Endothelial cell (in vitro differentiated cells): ENCODE measurements around the gene SNUPN. TPM values are rescaled to one million over a fixed set of nuclear protein-coding genes. Genes with fewer than 3 reads are reported as not detected.

Source experiments
- DNase-seq: peaks from one replicate; pipeline ENCODE4 v3.0.0; 2021; ENCODE audit warnings: low spot score
- H3K27ac Mint-ChIP-seq: one replicate; pipeline ENCODE4 v1.8.0; 2021; ENCODE audit warnings: mixed read lengths, inconsistent platforms; ENCODE audit not compliant: unreplicated experiment
- H3K27me3 Mint-ChIP-seq: one replicate; pipeline ENCODE4 v1.8.0; 2021; ENCODE audit warnings: mild to moderate bottlenecking, moderate library complexity, mixed read lengths, inconsistent platforms; ENCODE audit not compliant: unreplicated experiment
- H3K36me3 Mint-ChIP-seq: one replicate; pipeline ENCODE4 v1.8.0; 2021; ENCODE audit warnings: mild to moderate bottlenecking, low read depth, mixed read lengths, inconsistent platforms; ENCODE audit not compliant: unreplicated experiment
- H3K4me1 Mint-ChIP-seq: one replicate; pipeline ENCODE4 v1.8.0; 2021; ENCODE audit warnings: mild to moderate bottlenecking, mixed read lengths, inconsistent platforms; ENCODE audit not compliant: unreplicated experiment
- H3K4me3 Mint-ChIP-seq: one replicate; pipeline ENCODE4 v1.8.0; 2021; ENCODE audit warnings: mild to moderate bottlenecking, mixed read lengths, inconsistent platforms; ENCODE audit not compliant: unreplicated experiment
- H3K9me3 Mint-ChIP-seq: one replicate; pipeline ENCODE4 v1.8.0; 2021; ENCODE audit warnings: mixed read lengths, inconsistent platforms; ENCODE audit not compliant: unreplicated experiment
- CTCF ChIP-seq: fragments of 200-600 bp; sonication (generic); IDR thresholded peaks from one replicate; pipeline ENCODE4 v1.5.0; 2021; ENCODE audit warnings: antibody characterized with exemption; ENCODE audit not compliant: unreplicated experiment
- total RNA-seq: library from RNA; stranded (reverse); fragmentation: NEBNext Ultra II Directional; extraction: Animal tissue kit (Norgen Biotek cat#: 25700); gene quantifications from one replicate; pipeline ENCODE4 v1.2.1, GENCODE V29; 2021; ENCODE audit not compliant: unreplicated experiment

SNUPN gene
- total RNA-seq, 1 donor from 2014 or later: 16.5 TPM

GRCh38 chr15:75646112-75646943 lies 20.8 kb upstream of the SNUPN start:
- no peak for DNase-seq
- Mint-ChIP-seq H3K36me3 (peaks cover 15% of the 10 kb centered on the region), H3K27me3 (peaks cover 27% of the 10 kb centered on the region), H3K4me1 (peaks cover 47% of the 10 kb centered on the region), H3K9me3 (no peaks in the 10 kb centered on the region), H3K4me3 (peak overlapping the region; percentile 84), H3K27ac (peak overlapping the region; percentile 44)
- no peak for TF ChIP-seq CTCF

- Mint-ChIP-seq H3K27ac (peak overlapping the region; percentile 16), H3K9me3 (no peaks in the 10 kb centered on the region), H3K4me3 (no peak overlapping the region), H3K4me1 (peaks cover 34% of the 10 kb centered on the region), H3K36me3 (peaks cover 3% of the 10 kb centered on the region), H3K27me3 (peaks cover 23% of the 10 kb centered on the region)
- no peak for TF ChIP-seq CTCF
- DNase-seq: no peak
These were observed 18.9 kb upstream of the SNUPN start for GRCh38 chr15:75644376-75644775.

GRCh38 chr15:75641603-75642002 lies 16.1 kb upstream of the SNUPN start:
- DNase-seq: no peak
- peaks cover 39% of the 10 kb centered on the region for H3K4me1 Mint-ChIP-seq
- H3K27ac Mint-ChIP-seq: no peak overlapping the region
- H3K9me3 Mint-ChIP-seq: no peaks in the 10 kb centered on the region
- TF ChIP-seq CTCF: no peak
- H3K27me3 Mint-ChIP-seq: peaks cover 19% of the 10 kb centered on the region
- no peak overlapping the region for H3K4me3 Mint-ChIP-seq
- H3K36me3 Mint-ChIP-seq: peaks cover 3% of the 10 kb centered on the region

- no peak overlapping the region for H3K27ac Mint-ChIP-seq
These were observed 15.6 kb upstream of the SNUPN start for GRCh38 chr15:75641179-75641503.

More at GRCh38 chr15:75641179-75641503, 15.6 kb upstream of the SNUPN start:
- H3K36me3 Mint-ChIP-seq: peaks cover 3% of the 10 kb centered on the region
- peak overlapping the region; percentile 93 for H3K4me3 Mint-ChIP-seq
- peaks cover 37% of the 10 kb centered on the region for H3K4me1 Mint-ChIP-seq
- no peak for TF ChIP-seq CTCF
- H3K27me3 Mint-ChIP-seq: peaks cover 16% of the 10 kb centered on the region
- DNase-seq: no peak
- no peaks in the 10 kb centered on the region for H3K9me3 Mint-ChIP-seq
